Measurements from ENCODE around the gene PDE4D.

PDE4D gene

DNA sequence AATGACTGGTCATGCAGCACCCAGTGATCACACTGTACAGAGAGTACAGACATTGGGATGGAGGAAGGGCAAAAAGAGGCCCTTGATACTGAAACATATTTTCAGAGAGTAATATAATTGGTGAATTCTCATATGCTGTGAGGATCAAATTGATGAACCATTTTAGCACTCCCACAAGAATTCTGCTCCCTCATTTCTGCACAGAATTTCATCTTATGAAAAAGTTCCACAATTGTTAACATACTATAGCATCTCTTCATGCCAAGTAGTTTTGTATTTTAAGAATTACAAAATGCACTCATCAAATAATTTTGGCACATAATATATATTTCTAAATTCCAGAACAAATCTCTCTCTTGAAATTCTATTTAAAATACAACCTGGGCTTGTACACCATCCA, 351.2 kb downstream of the PDE4D start:
- no peak for DNase-seq

DNA sequence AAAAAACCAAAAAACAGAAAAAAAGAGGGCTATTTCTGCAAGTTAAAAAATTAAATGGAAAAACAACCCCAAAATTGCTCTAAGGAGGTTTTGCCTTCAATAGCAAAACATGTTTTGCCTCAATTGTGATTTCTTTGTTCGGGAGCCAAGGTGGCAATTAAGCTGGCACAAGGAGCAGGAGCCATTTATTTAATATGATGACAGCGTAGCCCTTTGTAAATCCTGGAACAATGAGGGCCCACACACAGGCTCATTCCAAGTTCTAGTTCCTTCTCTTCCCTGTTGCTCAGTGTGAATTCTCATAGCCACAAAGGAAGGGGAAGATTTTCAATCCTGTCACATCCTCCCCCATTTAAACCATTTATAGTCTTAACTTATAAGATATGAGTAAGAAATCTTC, 353.2 kb downstream of the PDE4D start:
- DNase-seq = no peak

DNA sequence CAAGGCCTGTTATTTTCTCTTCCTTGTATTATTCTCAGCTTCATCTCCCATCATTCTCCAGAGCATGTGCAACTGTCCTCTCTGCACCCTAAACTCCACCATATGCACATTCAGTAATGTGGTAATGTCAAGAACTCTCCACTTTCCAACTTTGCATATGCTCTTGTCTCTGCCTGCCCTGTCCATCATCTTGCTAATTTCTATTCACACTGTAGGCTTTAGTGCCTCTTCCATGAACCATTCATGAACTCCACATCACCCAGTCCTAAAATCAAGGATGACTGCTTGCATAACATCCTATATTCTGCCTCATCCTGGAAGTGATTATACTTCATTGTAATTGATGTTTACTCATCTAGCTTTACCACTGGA, 354.8 kb downstream of the PDE4D start:
- DNase-seq = no peak

DNA sequence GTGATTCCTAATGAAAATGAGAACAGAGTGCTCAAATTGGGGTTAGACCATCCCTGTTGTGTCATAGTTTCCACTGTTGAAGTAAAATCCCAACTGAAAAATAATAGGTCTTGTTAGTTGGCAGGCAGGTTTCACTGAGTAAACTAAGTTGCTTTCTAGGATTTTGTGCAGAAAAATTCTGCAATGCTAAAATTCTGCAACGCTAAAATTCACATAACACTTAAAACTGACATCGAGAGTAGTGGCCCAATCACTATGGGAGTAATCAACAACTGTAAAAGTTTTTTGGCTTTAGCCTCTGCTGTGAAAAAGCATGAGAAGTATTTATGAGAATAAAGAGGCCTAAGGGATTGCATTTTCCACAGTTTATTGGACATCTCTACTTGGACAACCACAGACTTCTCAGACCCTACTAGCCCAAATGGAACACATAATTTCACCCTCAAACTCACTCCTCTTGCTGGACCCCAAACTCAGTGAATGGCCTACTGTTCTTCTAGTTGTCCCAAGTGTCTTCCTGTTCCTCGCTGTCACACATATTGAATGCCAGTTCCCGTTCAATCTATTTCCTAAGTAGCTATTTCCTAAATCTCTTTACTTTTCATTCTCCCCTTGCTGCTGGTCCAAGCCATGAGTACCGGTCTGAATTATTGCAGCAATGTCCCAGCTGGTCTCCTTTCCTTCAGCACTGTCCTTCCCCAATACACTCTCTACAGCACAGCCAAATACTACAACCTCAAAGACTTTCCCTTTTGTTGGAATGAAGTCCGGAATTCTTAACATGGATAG, 355.4 kb downstream of the PDE4D start:
- DNase-seq = no peak

DNA sequence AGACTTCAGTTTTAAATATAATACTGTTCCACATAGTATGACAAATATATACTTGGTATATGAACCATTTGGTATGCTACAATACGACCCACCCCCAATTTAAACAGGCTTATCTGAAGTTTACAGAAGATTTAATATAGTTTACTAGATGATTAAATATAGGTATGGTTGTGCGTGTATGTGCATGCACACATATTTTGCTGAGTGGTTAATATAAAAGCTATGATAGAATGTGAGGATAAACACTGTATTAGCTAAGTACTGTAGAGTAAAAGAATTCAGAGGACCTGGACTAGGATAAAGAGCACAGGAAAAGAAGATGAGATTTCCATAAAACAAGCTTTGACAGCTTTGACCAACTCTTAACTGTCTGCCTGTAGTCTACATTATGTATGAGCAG, 356.7 kb downstream of the PDE4D start:
- no peak for DNase-seq

DNA sequence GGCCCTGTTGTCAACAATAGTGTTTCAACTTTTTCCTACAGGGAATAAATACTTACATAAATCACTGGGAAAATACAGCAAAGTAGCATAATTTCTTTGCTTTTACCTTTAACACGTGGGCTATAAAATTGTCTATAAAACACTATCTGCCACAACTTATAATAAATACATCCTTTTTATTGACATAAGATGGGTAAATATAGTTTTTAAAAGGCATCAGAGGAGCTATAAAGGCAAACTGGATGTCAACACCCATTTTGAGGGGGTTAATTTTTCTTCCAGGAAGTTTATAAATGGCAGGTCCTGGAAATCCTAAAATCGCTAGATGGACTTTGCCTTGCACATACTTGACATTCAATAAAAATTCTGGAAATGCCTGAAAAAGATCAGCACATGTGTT, 358.0 kb downstream of the PDE4D start:
- DNase-seq = no peak

DNA sequence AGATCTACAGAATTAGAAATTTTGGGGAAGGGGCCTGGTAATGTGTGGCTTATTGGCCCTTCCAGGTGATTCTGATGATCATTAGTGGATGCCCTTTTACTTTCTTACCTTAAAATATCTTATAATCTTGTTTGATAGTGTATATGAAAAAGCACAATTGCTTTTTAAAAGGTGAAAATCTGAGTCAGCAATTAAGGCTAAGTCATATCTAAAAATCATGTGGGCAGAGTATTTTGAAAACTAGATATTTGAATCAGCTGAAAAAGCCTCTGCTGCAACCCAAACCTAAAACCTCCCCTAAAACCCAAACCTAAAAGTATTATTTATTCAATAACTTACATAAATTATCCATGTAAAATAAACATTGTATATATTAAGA, 359.8 kb downstream of the PDE4D start:
- DNase-seq = no peak

DNA sequence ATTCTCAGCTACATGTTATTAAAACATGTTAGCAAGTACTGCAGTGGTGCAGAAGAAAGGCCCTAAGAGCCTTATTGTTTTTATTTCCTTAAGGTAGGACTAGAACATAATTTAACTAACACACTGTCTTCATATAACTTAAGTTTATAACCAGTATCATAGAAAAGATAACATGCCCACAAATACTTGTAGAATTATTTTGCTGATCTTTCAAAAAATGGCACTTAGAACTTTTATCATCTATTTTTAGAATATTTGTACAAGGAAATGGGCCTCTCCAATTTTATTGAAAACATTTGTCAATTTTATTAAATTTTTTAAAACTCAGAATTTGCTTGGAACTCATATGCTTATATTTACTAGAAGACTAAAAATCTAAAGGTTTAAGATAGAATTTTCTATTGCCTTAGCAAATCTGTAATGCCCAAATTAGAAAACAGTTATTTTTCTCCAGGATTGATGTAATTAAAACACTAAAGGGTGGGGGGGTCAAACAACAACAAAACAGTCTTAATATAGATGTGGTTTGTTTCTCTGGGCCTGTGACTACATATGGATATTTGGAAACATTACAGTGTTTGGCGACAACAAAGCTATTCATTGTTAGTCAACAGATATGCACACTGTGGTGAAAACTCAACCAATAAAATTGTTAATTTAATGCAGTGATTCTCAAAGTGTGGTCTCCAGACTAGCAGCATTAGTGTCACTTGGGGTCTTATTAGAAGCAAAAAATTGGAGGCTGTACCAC, 360.4 kb downstream of the PDE4D start:
- no peak for DNase-seq

DNA sequence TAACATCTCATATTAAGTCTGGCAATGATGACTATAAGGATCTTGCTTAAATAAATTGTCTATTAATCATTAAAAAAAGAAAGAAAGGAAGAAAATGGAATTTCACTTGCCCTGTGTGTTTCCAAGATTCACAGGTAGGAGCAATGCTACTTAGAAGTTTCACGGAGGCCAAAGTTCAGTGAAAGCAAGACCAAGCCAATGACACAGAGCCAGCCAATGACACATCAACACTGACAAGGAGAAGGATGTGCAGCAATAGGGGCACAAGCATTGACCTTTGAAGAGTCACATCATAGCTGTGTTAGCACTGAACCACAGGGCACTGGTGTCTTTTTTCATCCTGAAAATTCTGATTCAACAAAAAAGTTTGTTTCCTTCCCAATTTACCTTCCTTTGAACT, 364.3 kb downstream of the PDE4D start:
- no peak for DNase-seq

DNA sequence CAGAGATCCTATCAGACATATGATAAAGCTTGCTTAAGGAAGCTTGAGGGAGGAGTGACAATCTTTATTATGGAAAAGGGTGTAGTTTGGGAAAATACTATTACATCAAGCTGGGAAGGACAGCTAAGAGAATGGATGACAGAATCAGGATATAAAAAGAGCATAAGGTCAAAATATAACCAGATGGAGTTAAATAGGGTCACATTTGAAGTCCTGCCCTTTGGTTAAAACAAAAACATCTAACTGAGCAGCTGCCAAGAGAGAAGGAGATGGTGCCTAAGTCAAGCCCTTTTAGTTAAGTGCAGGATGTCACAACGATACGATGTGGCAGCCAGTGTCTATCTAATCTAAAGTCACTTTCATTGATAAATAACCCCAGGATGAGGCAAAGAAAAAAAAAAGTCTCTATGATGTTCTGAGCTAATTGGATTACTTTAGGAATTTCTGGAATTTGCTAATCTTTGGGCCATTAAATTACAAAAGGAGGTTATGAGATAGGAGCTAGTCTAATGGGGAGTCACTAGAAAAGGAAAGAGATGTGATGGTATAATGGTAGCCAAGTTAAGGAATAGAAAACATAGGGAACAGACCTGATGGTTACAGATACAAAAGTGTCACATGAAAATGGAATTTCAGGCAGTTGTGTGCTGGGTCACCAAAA, 365.2 kb downstream of the PDE4D start:
- DNase-seq = no peak

DNA sequence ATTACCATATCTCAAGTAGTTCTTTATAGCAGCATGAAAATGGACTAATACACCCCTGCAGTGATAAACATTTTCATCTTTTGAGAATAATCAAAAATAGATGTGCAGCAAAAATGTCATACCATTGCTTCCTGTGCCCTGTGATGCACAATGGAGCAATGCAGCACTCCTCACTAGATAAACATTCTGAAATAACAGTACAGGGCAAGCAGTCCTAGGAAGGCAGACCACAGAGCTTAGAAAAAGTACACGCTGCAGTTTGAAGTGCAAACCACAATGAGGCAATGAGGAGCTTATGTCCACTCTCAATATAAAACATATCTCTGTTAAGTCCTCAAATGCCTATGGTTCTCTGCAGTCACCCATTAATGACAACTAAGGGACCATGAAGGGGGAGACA, 367.6 kb downstream of the PDE4D start:
- no peak for DNase-seq

DNA sequence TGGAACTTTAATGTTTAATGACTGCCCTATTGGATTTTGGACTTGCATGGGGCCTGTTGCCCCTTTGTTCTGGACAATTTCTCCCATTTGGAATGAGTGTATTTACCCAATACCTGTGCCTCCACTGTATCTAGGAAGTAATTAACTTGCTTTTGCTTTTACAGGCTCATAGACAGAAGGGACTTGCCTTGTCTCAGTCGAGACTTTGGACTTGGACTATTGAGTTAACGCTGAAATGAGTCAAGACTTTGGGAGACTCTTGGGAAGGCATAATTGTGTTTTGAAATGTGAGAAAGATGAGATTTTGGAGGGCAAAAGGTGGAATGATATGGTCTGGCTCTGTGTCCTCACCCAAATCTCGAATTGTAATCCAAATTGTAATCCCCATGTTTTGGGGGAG, 368.2 kb downstream of the PDE4D start:
- no peak for DNase-seq

DNA sequence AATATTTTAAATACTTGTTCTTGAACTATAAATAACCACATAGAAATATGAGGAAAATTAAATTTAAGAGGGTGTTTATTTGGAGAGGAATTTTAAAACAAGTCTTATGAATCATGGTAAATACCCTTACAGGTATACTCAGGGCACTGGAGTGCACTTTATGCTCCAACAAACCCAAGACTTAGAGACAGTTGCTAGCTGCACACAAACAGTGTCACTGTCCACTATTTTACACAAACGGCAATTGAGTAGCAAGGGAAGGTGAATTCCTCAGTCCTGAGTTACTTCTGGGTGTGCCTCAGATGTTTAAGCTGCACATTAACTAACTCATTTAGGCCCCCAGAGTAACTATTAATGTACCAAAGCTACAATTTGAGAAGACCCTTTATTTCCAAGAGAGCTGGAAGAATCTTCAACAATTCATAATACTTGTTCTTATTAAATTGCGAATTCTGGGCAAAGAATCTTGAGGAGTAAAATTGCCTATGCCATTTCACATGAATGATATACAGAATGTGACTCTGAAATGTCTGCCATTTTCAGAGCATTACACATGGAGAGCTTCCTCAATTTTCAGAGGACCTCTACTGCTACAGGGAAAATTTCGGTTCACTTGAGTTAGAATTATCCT, 371.2 kb downstream of the PDE4D start:
- DNase-seq = no peak

DNA sequence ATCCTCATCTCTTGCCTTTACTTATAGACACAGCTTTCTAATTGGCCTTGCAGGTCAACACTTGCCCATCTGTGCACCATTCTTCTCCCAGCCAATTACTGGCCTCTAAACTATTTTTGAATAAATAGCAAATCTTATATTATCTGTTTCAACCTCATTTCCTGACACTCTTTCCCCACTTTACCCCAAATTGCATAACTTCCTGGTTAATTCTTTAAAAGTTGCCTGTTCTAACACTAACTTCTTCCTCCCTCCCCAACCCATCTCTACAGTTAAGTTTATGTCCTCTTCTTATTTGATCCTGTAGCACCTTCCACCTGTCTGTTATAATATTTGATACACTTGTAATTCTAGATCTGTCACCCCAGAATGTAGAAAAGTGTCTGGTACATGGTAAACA, 372.1 kb downstream of the PDE4D start:
- DNase-seq = no peak

DNA sequence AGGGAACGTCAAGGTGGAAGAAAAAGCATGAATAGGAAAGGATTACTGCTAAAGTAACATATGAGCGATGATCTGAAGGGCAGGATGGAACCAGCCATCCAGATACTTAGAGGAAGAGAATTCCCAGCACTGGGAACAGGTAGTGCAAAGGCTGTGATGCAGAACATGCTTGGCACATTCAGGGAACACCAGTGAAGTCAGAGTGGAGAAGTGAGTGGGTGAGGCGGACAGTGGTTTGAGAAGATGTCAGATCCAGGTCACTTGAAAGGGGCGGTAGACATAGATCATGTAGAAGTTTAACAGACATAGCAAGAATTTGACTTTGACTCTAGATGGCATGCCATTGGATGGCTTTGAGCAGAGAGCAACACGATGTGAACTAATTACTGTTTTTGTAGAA, 374.2 kb downstream of the PDE4D start:
- DNase-seq = no peak

DNA sequence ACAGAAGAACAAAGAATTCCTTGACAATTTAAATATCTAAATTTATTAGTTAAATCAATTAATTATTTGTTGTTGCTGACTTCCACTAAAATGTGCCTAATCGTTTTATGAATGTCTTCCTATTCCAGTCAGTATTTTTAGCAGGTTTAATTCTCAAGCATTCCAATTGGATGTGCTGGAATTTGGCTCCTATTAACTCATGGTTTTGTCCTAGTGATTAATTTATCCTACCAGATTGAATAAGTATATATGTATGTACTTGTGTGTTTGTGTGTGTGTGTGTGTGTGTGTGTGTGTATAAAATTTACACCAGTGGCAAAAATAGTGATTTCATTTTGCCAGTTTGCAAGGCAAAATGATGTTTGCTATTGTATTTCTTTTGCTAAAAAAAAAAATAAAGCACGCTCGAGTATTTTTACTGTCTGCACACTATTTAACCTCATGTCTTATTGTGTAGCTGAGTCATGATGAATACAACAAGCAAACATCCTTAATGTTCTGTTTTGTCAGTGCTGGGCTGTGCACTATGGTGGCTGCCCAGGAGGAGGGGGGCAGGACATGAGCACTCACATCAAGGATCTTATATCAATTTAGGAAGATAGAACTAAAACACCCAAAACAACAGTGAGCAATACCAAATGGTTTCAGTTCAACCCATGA, 375.5 kb downstream of the PDE4D start:
- no peak for DNase-seq

DNA sequence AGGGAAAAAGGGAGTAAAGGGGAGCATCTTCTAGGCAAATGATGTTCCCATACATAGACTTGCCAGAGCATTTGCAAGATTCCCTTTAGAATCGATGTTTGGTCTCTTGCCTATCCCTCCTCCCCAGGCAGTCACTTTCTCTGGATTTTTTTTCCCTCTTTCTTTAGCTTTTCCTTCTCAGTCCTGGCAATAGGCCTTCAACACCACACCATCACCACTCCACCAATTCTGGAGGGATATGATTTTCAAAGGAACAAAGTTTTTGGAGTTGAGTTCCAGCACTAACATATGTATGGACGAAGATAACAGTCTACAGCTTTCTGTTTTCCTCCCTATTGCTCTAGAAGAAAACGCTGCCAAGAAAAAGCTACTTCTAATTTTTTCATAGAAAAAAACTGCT, 377.4 kb downstream of the PDE4D start:
- DNase-seq = no peak

DNA sequence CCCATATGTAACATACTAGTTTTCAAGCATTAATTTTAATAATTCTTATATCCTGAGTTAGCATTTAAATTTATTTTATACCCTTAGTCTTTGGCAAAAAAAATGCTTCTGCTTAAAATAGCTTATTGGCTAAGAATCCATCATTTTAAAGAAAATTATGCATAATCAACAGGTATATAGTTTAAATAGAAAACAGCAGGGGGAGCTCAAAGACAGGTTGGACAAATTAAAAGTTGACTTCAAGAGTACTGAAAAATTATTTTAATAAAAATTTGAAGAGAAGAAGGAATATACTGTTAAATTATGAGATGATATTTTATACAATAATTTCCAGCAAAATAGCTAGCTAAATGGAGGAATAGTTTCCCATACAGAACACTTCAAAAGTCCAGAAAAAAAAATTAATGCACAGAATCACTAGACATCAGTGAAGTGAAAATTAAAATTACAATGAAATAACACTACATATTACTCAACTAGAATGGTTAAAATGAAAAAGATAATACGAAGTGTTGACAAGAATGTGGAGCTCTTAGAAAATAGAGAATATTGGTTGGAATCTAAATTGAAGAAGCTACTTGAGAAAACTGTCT, 387.1 kb downstream of the PDE4D start:
- DNase-seq = no peak

DNA sequence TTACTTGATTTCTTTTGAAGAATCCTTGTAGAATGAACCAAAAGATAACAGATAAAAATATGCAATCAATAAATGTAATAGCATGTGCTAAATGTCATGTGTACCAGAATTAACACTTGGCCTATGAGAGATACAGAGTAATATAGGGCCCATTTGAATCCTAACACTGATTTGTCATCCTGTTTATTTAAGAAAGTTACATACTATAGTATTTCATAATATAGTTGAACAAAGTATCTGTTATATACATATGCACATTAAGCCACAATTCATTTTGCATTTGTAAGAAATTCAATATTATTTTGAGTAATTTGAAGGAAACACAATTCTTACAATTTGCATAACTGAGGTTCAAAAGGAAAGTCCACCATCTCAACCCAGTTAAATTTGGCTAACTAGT, 389.5 kb downstream of the PDE4D start:
- no peak for DNase-seq

DNA sequence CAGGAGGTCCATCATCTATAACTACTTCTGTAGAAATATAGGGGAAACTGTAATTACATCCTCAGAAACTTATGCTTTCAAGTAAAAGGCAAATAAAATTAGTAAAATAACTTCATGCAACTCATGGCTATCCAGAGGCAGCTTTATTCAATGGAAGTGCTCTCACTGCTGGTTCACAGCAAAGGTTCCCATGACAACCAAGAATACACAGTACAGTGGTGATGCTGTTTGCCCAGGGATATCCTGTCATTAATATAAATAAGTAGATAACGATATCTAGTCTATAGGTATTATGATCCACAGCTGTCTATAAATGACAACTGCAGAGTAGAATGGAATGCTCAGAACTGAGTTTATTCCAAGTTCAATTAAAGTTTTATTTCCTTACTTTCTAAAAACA, 390.3 kb downstream of the PDE4D start:
- no peak for DNase-seq

DNA sequence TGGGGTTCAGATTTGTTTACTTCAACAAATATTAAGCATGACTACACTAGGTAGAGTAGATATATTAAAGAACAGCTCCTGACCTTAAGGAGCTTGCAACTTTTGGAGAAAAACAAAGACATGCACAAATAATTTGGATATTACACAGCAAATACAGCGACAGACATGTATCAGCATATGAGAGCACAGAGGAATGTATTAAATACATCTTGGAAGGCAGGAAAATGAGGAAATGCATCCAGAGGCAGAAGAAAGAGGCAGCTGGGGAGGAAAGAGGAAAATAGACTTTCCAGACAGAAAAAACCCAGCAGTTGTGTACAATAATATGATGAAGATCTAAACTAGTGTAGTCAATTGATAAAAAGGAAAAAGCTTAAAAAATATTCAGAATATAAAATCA, 392.2 kb downstream of the PDE4D start:
- DNase-seq = no peak

DNA sequence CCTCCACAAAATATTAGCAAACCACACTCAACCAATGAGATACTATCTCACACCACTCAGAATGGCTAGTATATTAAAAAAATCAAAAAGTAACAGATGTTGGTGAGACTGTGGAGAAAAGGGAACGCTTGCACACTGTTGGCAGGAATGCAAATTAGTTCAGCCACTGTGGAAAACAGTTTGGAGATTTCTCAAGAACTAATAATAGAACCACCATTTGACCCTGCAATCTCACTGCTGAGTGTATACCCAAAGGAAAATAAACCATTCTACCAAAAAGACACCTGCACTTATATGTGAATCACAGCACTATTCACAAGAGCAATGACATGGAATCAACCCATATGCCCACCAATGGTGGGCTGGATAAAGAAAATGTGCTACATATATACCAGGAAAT, 393.5 kb downstream of the PDE4D start:
- DNase-seq = no peak

DNA sequence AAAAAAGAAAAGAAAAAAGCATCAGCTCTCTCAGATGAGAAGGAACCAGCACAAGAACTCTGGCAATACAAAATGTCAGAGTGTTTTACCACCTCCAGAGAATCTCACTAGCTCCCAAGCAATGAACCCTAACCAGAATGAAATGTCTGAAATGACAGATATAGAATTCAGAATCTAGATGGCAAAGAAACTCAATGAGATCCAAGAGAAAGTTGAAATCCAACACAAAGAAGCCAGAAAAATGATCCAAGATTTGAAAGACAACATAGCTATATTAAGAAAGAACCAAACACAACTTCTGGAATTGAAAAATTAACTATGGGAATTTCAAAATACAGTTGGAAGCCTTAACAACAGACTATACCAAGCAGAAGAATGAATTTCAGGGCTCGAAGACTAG, 396.3 kb downstream of the PDE4D start:
- DNase-seq = no peak
